SU-DHL-6 (cell line): ENCODE results near the gene LDHA.

Source experiments
- EZH2phosphoT487 ChIP-seq: fragments of 200-600 bp; sonication (generic), shearing (Covaris generic); conservative IDR thresholded peaks from 2 replicates; pipeline ENCODE4 v1.6.1; 2018; ENCODE audit warnings: mild to moderate bottlenecking, antibody characterized with exemption, low read length, moderate library complexity, mixed read lengths
- TF ChIP-seq, protein P1 (sequence below): fragments of 200-600 bp; sonication (generic); IDR thresholded peaks from one replicate; pipeline ENCODE4 v1.5.1; 2017; ENCODE audit warnings: antibody characterized with exemption, mild to moderate bottlenecking, low read length, moderate library complexity; ENCODE audit not compliant: insufficient read depth, poor library complexity, severe bottlenecking

DNA sequence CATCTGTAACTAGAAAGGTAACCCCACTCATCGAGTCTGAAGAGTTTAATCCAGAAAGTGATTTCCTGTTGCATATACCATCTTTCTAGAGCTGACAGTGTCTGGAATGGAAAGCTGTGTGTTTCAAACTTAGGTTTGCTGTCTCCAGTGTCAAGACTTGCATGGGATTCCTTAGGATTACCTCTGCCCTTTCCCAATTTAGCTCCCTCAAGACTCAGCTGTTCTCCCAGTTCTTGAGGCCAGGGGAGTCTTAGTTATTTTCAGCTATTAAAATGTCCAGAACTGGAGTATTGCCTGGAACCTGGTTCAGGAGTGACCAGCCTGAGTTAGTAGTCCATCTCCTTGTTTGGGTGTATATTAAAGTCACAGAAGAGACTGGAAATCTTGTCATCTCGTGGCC, 25.0 kb upstream of the LDHA start:
- no peak for TF ChIP-seq EZH2phosphoT487
- TF ChIP-seq, protein P1, sequence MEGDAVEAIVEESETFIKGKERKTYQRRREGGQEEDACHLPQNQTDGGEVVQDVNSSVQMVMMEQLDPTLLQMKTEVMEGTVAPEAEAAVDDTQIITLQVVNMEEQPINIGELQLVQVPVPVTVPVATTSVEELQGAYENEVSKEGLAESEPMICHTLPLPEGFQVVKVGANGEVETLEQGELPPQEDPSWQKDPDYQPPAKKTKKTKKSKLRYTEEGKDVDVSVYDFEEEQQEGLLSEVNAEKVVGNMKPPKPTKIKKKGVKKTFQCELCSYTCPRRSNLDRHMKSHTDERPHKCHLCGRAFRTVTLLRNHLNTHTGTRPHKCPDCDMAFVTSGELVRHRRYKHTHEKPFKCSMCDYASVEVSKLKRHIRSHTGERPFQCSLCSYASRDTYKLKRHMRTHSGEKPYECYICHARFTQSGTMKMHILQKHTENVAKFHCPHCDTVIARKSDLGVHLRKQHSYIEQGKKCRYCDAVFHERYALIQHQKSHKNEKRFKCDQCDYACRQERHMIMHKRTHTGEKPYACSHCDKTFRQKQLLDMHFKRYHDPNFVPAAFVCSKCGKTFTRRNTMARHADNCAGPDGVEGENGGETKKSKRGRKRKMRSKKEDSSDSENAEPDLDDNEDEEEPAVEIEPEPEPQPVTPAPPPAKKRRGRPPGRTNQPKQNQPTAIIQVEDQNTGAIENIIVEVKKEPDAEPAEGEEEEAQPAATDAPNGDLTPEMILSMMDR, result no peak
